ENCODE measurements around the gene DNAJA4.

DNAJA4 gene

GRCh38 chr15:78316283-78317083 lies 52.1 kb downstream of the DNAJA4 start:
- DNase-seq (ENCODE audit: low read depth) = no peak

DNA sequence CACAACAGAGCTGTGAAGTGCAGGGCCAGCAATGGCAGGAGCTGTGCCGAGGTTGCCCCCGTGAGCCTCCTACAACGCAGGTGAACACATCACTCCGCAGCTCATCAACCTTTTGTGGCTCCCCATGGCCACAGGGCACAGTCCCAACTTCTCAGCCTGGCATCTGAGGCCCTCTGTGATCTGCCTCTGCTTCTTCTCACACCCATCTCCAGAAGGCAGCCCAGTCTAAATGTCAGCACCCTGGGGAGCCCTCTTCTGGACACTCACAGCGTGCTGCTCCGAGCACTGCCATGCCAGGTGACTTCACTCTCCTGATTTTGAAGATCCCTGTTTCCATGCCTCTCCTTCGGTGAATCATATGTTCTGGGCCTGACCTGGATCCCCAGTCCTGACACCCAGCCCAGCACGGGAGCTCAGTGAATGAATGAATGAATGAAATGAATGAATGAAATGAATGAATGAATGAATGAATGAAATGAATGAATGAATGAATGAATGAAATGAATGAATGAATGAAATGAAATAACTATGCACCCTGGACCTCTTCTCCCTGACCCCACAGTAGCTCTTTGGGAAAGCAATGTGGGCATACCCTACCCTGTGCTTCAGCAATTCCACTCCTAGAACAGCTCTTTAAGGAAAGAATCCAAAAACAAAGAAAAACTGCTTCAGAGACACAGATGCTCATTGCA lies 52.9 kb downstream of the DNAJA4 start:
- no peak for DNase-seq (ENCODE audit: low read depth)

DNA sequence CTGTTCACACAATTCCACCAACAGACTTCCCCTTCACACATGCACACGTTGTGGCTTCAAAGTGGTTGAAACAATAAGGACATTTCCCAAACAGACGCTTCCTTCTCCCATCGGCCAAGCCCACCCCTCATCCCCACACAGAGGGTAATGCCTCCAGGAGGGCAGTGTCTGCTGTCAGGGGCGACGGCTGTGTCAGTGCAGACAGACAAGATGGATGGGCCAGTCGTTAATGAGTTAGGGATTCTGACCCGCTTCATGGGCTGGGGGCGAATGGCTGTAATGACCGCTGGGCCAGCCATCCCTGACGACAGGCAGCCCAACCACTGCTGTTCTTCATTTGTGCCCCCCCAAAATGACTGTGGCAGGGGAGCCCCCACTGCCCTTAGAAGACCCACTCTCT lies 55.2 kb downstream of the DNAJA4 start:
- no peak for DNase-seq (ENCODE audit: low read depth)

DNA sequence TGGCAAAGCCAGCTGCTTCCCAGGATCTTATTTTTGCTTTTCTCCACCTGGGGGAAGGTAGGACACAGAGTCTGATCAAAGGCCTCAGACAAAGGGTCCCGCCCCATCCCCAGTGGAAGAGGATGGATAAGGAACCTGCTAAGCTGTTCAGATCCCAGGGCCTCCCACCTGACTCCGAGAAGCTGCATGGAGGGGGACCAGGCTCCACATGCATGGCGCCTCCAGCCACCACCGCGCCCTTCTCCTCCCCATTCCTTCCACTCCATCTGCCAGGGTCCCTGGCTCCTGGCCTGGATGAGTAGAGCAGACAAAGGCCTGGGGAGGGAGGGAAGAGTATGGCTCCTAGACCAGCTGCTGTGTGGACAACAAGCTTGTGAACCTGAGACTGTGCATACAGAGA lies 55.8 kb downstream of the DNAJA4 start:
- no peak for DNase-seq (ENCODE audit: low read depth)

- DNase-seq (ENCODE audit: low read depth) = no peak
Measured at GRCh38 chr15:78321041-78321570, 56.7 kb downstream of the DNAJA4 start.

DNA sequence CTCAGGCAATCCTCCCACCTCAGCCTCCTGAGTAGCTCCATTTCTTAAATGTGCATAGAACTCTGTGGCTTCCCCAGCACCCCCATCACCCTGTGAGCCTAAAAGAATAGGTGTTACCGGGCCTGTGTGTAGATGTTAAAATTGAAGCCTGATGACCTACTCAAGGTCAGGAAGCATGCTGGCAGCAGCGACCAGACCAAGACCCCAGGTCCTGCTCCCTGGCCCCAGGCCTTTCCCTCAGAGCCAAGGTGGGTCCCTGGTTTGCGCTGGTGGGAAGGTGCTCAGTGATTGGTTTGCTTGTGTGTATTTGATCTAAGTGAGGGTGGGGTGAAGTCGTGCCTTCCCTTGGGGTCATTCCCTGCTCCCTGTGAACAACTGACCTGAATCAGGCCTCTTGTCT lies 57.4 kb downstream of the DNAJA4 start:
- no peak for DNase-seq (ENCODE audit: low read depth)

DNA sequence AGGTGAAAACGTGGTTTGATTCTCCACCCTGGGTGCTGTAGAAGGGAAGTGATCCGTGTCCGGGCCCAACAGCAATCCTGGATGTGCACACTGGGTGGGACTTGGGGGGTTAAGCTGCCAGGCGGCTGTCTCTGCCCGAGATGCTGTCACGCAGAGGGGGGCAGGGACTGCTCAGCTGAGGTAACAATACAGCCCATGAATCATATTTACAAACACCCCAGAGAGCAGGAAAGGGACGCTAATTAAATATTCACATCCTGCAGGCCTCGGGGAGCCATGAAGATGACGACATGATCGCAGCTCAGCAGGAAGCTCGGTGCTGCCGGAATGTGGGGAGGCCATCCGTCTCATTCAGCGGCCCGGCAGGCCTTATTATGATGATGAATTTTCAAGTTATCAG lies 57.9 kb downstream of the DNAJA4 start:
- DNase-seq (ENCODE audit: low read depth) = no peak

DNA sequence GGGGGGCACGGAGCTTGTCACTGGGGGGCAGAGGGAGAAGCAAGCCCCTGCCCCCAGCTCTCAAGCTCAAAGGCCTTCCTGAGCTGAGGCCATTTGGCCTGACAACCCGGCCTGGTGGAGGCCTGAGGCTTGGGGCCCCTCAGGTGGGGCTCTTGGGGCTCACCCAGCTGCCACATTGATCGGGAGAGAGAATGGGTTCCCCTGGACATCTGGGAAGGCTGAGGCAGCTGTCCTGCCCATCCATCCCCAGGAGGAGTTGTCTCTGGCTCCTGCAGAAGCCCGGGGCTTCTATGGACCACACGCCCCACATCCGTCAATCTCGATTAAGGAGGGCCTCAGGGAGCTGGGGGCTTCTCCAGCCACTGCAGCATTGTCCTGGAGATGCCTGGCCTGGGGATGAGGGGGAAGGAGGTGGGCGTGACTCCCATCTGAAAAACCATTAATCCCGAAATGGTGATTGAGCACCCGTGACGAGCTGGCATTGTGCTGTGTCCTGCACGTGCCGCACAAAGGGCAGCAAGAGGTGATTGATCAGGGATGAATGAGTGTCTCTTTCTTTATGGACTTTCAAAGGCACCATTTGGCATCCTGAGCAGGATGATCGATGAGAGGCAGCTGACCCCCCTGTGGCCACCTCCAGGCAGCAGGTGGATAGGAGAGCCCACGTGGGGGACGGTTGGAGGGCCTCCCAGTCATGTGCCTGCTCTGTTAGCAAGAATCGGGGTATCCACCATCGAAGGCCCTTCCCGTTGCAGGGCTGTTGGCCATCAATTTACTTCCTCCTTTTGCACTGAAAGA lies 58.6 kb downstream of the DNAJA4 start:
- DNase-seq (ENCODE audit: low read depth) = no peak

DNA sequence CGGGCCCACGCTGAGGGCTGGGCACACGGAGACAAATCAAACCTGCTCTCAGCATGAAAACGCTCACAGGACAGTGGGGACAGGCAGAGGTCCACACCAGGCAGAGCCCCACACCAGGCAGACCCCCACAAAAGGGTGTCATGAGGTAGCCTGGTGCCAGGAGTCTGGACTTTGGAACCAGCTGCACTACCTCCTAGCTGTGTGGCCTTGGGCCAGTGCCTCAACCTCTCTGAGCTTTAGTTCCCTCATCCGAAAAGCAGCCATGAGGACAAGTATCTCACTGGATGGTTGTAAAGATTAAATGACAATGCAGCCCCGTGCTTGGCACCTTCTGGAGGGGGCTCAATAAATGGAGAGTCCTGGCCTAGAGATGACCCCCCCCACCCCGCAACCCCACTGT lies 59.3 kb downstream of the DNAJA4 start:
- DNase-seq (ENCODE audit: low read depth) = no peak

- DNase-seq (ENCODE audit: low read depth) = no peak
Measured at GRCh38 chr15:78324144-78324543, 59.8 kb downstream of the DNAJA4 start.

DNA sequence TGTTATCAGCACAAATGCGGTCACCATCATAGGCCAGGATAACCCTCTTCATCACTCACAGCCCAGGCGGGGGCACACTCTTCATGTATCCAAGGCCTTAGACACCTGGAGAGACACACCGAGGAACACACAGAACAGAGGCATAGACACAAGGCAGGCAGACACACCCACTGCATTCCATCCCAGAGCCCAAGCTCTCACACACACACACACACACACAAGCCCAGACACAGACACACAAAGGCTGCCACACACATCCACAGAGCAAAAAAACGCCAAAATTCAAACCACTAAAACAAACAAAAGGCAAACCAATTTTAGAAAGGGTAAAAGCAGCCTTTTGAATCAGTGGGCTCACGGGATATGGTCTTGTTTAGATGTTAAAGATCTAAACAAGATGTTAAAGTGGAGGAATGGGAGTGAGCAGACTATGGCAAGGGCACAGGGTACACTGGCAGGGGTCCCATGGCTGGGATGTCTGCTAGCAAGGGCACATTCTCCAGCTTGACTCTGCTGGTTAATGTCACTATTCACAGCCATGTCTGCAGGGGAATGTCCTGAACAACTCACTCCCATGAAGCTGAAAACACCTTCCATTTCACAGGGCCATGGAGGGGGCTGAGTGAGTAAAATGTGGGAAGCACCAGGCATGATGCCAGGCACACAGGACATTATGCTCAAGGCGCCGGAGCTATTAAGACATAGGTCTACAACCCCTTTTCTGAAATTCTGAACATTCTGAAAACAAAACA lies 60.9 kb downstream of the DNAJA4 start:
- no peak for DNase-seq (ENCODE audit: low read depth)

- no peak for DNase-seq (ENCODE audit: low read depth)
Measured at GRCh38 chr15:78327466-78327865, 63.1 kb downstream of the DNAJA4 start.

GRCh38 chr15:78329625-78330024 lies 65.3 kb downstream of the DNAJA4 start:
- DNase-seq (ENCODE audit: low read depth) = no peak

All from activated T-cell treated with anti-CD3 and anti-CD28 coated beads for 48 hours (primary cell).